ENCODE data around the gene RP9.

GRCh38 chr7:33111614-33112013 lies 2.4 kb upstream of the RP9 start:
- TF ChIP-seq SIN3A (IDR thresholded peaks at IDR 0.05; ENCODE audit: borderline replicate concordance, insufficient read depth, low read length) (no peak), POLR2AphosphoS5 (IDR thresholded peaks at IDR 0.05; ENCODE audit: low read depth, low read length) (no peak), TAF1 (IDR thresholded peaks at IDR 0.05; ENCODE audit: borderline replicate concordance, insufficient read depth, low read length) (no peak)
- TF ChIP-seq, protein P1, sequence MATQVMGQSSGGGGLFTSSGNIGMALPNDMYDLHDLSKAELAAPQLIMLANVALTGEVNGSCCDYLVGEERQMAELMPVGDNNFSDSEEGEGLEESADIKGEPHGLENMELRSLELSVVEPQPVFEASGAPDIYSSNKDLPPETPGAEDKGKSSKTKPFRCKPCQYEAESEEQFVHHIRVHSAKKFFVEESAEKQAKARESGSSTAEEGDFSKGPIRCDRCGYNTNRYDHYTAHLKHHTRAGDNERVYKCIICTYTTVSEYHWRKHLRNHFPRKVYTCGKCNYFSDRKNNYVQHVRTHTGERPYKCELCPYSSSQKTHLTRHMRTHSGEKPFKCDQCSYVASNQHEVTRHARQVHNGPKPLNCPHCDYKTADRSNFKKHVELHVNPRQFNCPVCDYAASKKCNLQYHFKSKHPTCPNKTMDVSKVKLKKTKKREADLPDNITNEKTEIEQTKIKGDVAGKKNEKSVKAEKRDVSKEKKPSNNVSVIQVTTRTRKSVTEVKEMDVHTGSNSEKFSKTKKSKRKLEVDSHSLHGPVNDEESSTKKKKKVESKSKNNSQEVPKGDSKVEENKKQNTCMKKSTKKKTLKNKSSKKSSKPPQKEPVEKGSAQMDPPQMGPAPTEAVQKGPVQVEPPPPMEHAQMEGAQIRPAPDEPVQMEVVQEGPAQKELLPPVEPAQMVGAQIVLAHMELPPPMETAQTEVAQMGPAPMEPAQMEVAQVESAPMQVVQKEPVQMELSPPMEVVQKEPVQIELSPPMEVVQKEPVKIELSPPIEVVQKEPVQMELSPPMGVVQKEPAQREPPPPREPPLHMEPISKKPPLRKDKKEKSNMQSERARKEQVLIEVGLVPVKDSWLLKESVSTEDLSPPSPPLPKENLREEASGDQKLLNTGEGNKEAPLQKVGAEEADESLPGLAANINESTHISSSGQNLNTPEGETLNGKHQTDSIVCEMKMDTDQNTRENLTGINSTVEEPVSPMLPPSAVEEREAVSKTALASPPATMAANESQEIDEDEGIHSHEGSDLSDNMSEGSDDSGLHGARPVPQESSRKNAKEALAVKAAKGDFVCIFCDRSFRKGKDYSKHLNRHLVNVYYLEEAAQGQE (IDR thresholded peaks at IDR 0.05; ENCODE audit: insufficient read depth in 1 of 2, low read depth in 2 of 2, low read length in 2 of 2) = no peak

All from PFSK-1 (cell line).